Endodermal cell (in vitro differentiated cells): ENCODE measurements around the gene ARID1A. TPM values are rescaled to one million over a fixed set of nuclear protein-coding genes. Genes with fewer than 3 reads are reported as not detected.
A peak's percentile ranks its signal among the peaks of the same experiment; 100 is the strongest.

Experiments used
- DNase-seq: peaks from one replicate; pipeline ENCODE4 v3.0.0-alpha.2; 2017
- H3K27ac ChIP-seq: 2 replicates; pipeline ENCODE4 v1.5.1; 2013; ENCODE audit warnings: mild to moderate bottlenecking, low read depth, low read length, moderate library complexity
- H3K27me3 ChIP-seq: 2 replicates; pipeline ENCODE4 v1.6.1; 2013; ENCODE audit warnings: mild to moderate bottlenecking, low read length, moderate library complexity; ENCODE audit not compliant: insufficient read depth, control insufficient read depth, poor library complexity, severe bottlenecking
- H3K36me3 ChIP-seq: 2 replicates; pipeline ENCODE4 v1.7.0; 2013; ENCODE audit warnings: mild to moderate bottlenecking, low read length, moderate library complexity; ENCODE audit not compliant: control insufficient read depth, insufficient read depth
- H3K4me1 ChIP-seq: one replicate; pipeline ENCODE4 v1.7.0; 2013; ENCODE audit warnings: low read length; ENCODE audit not compliant: control insufficient read depth, insufficient read depth
- H3K4me3 ChIP-seq: 2 replicates; pipeline ENCODE4 v1.5.1; 2013; ENCODE audit warnings: mild to moderate bottlenecking, low read length, moderate library complexity
- H3K9ac ChIP-seq: 2 replicates; pipeline ENCODE4 v1.6.1; 2013; ENCODE audit warnings: mild to moderate bottlenecking, low read length, moderate library complexity; ENCODE audit not compliant: poor library complexity, severe bottlenecking; ENCODE audit errors: extremely low read depth
- H3K9me3 ChIP-seq: 2 replicates; pipeline ENCODE4 v1.6.1; 2013; ENCODE audit warnings: mild to moderate bottlenecking, low read length, moderate library complexity; ENCODE audit not compliant: control insufficient read depth
- H3K27ac Mint-ChIP-seq: 2 replicates; pipeline ENCODE4 v1.8.0; 2020; ENCODE audit warnings: mixed read lengths
- H3K27me3 Mint-ChIP-seq: 2 replicates; pipeline ENCODE4 v1.8.0; 2021; ENCODE audit warnings: mild to moderate bottlenecking, mixed read lengths; ENCODE audit not compliant: insufficient read depth
- H3K36me3 Mint-ChIP-seq: 2 replicates; pipeline ENCODE4 v1.8.0; 2020; ENCODE audit warnings: low read depth, mixed read lengths
- H3K4me1 Mint-ChIP-seq: 2 replicates; pipeline ENCODE4 v1.8.0; 2020; ENCODE audit warnings: mixed read lengths
- H3K4me3 Mint-ChIP-seq: 2 replicates; pipeline ENCODE4 v1.8.0; 2020; ENCODE audit warnings: mild to moderate bottlenecking, moderate library complexity, mixed read lengths
- H3K9me3 Mint-ChIP-seq: 2 replicates; pipeline ENCODE4 v1.8.0; 2020; ENCODE audit warnings: mild to moderate bottlenecking, mixed read lengths
- WGBS, 2 experiments: methylation state at CpG; one replicate each; pipeline versions ENCODE4 v1.1.5 to v1.1.7; 2013; ENCODE audit warnings: missing lambda C conversion rate in 2 of 2, mixed read lengths in 1 of 2; ENCODE audit not compliant: insufficient coverage in 1 of 2, insufficient read length in 1 of 2; 5-methylcytosine and 5-hydroxymethylcytosine counted together
- total RNA-seq, 2 donors: library from RNA; stranded (reverse); fragmentation: NEBNext Ultra II Directional in 1 of 2; extraction: Animal tissue kit (Norgen Biotek cat#: 25700) in 1 of 2; gene quantifications; 2 replicates in 1 of 2; 3 replicates in 1 of 2; pipeline ENCODE4 v1.2.1, GENCODE V29; 2021
- TF ChIP-seq, protein P1 (sequence below): fragments of 200-600 bp; sonication (generic); conservative IDR thresholded peaks from 2 replicates; pipeline ENCODE4 v1.5.0; 2021; ENCODE audit warnings: antibody characterized with exemption, mild to moderate bottlenecking

The ARID1A gene
- total RNA-seq, 2 donors from 2014 or later = 118 to 128 TPM

- DNase-seq = no peak
- WGBS, 2 experiments = 96 to 99% methylated on average over 4 of the region's 4 CpGs
Observed at GRCh38 chr1:26767714-26768113, 71.9 kb downstream of the ARID1A start.

DNA sequence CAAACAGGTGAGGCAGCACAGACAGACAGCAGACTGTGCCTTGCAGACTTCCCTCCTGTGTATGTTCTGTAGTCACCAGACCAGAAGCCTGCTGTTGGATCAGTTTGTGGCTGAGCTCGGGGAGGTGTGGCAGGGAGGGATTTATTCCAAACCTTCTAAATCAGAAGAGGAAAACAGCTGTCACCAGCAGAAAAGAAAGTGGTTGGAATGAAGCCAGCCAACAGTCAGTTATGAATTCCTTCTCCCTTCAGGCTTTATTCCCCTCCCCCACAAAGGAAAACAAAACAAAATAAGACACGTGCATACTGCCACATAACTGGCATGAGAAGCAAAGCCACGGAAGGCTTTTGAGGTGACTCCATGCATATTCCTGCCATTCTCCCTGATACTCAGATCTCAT, 72.9 kb downstream of the ARID1A start:
- H3K9ac ChIP-seq = no peak overlapping the region
- no peaks in the 10 kb centered on the region for H3K4me1 ChIP-seq
- WGBS, 2 experiments = 83 to 95% methylated on average over 2 to 3 of the region's 3 CpGs
- H3K27me3 ChIP-seq = no peaks in the 10 kb centered on the region
- H3K27ac Mint-ChIP-seq = no peak overlapping the region
- H3K9me3 ChIP-seq = no peaks in the 10 kb centered on the region
- H3K27ac ChIP-seq = no peak overlapping the region
- no peak overlapping the region for H3K4me3 Mint-ChIP-seq
- H3K4me1 Mint-ChIP-seq = no peaks in the 10 kb centered on the region
- H3K27me3 Mint-ChIP-seq = no peaks in the 10 kb centered on the region
- no peaks in the 10 kb centered on the region for H3K9me3 Mint-ChIP-seq
- H3K36me3 ChIP-seq = peaks cover 92% of the 10 kb centered on the region
- peaks cover 97% of the 10 kb centered on the region for H3K36me3 Mint-ChIP-seq
- no peak for DNase-seq
- TF ChIP-seq, protein P1, sequence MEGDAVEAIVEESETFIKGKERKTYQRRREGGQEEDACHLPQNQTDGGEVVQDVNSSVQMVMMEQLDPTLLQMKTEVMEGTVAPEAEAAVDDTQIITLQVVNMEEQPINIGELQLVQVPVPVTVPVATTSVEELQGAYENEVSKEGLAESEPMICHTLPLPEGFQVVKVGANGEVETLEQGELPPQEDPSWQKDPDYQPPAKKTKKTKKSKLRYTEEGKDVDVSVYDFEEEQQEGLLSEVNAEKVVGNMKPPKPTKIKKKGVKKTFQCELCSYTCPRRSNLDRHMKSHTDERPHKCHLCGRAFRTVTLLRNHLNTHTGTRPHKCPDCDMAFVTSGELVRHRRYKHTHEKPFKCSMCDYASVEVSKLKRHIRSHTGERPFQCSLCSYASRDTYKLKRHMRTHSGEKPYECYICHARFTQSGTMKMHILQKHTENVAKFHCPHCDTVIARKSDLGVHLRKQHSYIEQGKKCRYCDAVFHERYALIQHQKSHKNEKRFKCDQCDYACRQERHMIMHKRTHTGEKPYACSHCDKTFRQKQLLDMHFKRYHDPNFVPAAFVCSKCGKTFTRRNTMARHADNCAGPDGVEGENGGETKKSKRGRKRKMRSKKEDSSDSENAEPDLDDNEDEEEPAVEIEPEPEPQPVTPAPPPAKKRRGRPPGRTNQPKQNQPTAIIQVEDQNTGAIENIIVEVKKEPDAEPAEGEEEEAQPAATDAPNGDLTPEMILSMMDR = no peak
- no peak overlapping the region for H3K4me3 ChIP-seq

More at GRCh38 chr1:26767714-26768113, 71.9 kb downstream of the ARID1A start:
- Mint-ChIP-seq H3K4me1 (no peaks in the 10 kb centered on the region), H3K36me3 (peaks cover 97% of the 10 kb centered on the region), H3K27me3 (no peaks in the 10 kb centered on the region), H3K9me3 (no peaks in the 10 kb centered on the region), H3K4me3 (no peak overlapping the region), H3K27ac (no peak overlapping the region)
- no peaks in the 10 kb centered on the region for H3K27me3 ChIP-seq
- H3K4me3 ChIP-seq = no peak overlapping the region
- H3K4me1 ChIP-seq = no peaks in the 10 kb centered on the region
- H3K27ac ChIP-seq = no peak overlapping the region
- H3K36me3 ChIP-seq = peaks cover 91% of the 10 kb centered on the region
- TF ChIP-seq, protein P1 = no peak
- no peaks in the 10 kb centered on the region for H3K9me3 ChIP-seq
- no peak overlapping the region for H3K9ac ChIP-seq

DNA sequence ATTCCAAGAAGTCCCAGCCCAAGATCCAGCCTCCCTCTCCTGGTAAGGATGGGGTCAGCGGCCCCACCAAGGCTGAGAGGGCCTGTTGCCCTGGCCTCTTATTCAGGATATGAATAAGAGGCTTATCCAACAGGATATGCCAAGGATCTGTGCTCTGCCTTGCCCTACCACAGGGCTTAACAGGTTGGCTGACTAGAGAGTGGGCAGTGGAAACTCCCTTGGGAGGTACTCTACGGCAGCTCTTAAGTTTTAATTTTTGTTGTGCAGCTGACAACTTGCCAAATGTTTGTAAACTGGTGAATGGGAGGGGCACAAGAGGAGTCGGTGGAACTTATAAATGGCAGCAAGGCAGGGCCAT, 75.4 kb downstream of the ARID1A start:
- TF ChIP-seq, protein P1 = no peak
- 63 to 94% methylated on average over 1 to 3 of the region's 3 CpGs for whole genome bisulfite sequencing, 2 experiments
- no peak overlapping the region for H3K9ac ChIP-seq
- H3K9me3 ChIP-seq = no peaks in the 10 kb centered on the region
- H3K9me3 Mint-ChIP-seq = no peaks in the 10 kb centered on the region
- no peak for DNase-seq
- H3K27ac ChIP-seq = no peak overlapping the region
- no peak overlapping the region for H3K4me3 ChIP-seq
- no peaks in the 10 kb centered on the region for H3K4me1 Mint-ChIP-seq
- H3K27me3 Mint-ChIP-seq = no peaks in the 10 kb centered on the region
- H3K36me3 ChIP-seq = peaks cover 97% of the 10 kb centered on the region
- H3K36me3 Mint-ChIP-seq = peaks cover 97% of the 10 kb centered on the region
- no peaks in the 10 kb centered on the region for H3K27me3 ChIP-seq
- no peaks in the 10 kb centered on the region for H3K4me1 ChIP-seq
- peak overlapping the region; percentile 88 for H3K27ac Mint-ChIP-seq
- H3K4me3 Mint-ChIP-seq = no peak overlapping the region
